ENCODE results near the gene CHL1.

Gene CHL1

GRCh38 chr3:396293-396692, 199.7 kb downstream of the CHL1 start:
- no peak for TF ChIP-seq CTCF (IDR thresholded peaks at IDR 0.05; ENCODE audit: insufficient read depth, missing control alignments)
- FAIRE-seq (no peak), DNase-seq (ENCODE audit: insufficient read length, low spot score) (no peak)

GRCh38 chr3:399647-400046, 203.1 kb downstream of the CHL1 start:
- no peak for DNase-seq (ENCODE audit: insufficient read length, low spot score)
- no peak for TF ChIP-seq CTCF (IDR thresholded peaks at IDR 0.05; ENCODE audit: insufficient read depth, missing control alignments)
- no peak for FAIRE-seq

- no peak for TF ChIP-seq CTCF (IDR thresholded peaks at IDR 0.05; ENCODE audit: insufficient read depth, missing control alignments)
- no peak for DNase-seq (ENCODE audit: insufficient read length, low spot score)
- FAIRE-seq = no peak
Observed at GRCh38 chr3:403826-404225, 207.3 kb downstream of the CHL1 start.

GRCh38 chr3:409011-409410, 212.4 kb downstream of the CHL1 start:
- no peak for TF ChIP-seq CTCF (IDR thresholded peaks at IDR 0.05; ENCODE audit: insufficient read depth, missing control alignments)
- DNase-seq (ENCODE audit: insufficient read length, low spot score) (no peak), FAIRE-seq (no peak)

- DNase-seq (ENCODE audit: insufficient read length, low spot score) (no peak), FAIRE-seq (no peak)
- no peak for TF ChIP-seq CTCF (IDR thresholded peaks at IDR 0.05; ENCODE audit: insufficient read depth, missing control alignments)
Observed at GRCh38 chr3:411226-411625, 214.7 kb downstream of the CHL1 start.

- DNase-seq (ENCODE audit: insufficient read length, low spot score) = no peak
- TF ChIP-seq CTCF (IDR thresholded peaks at IDR 0.05; ENCODE audit: insufficient read depth, missing control alignments) = peak; percentile 50
- FAIRE-seq = no peak
Observed at GRCh38 chr3:414063-414462, 217.5 kb downstream of the CHL1 start.

GRCh38 chr3:418239-418929, 221.8 kb downstream of the CHL1 start:
- FAIRE-seq (no peak), DNase-seq (ENCODE audit: insufficient read length, low spot score) (no peak)
- no peak for TF ChIP-seq CTCF (IDR thresholded peaks at IDR 0.05; ENCODE audit: insufficient read depth, missing control alignments)

Measured in D721Med (cell line).